ENCODE results near the gene SPON2. TPM values are rescaled to one million over a fixed set of nuclear protein-coding genes. Genes with fewer than 3 reads are reported as not detected.

The SPON2 gene
- total and polyA plus RNA-seq, 2 of the 4 experiments (the other 2 are of a cell fraction) = 21.1 to 177 TPM

DNA sequence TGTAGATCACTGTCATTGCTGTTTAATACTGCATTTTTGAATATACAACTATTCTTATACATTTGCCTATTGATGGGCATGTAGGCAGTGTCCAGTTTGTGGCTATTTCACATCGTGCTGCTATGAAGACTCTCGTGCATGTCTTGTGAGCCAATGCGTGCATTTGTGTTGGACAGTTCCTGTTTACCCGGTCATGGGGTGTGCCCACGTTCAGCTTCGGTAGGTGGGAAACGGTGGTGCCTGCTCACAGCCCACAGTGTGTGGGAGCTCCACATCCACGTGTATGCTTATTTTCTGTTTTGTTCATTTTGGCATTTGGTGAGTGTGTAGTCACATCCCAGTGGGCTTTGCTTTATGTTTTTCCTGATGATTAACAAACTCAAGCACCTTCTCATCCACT is 39.4 kb downstream of the SPON2 start:
- H3K56ac ChIP-seq (ENCODE audit: extremely low read depth, insufficient read depth, low read length) = no peak overlapping the region
- no peak overlapping the region for H2AK5ac ChIP-seq (ENCODE audit: low read depth, low read length)
- no peaks in the 10 kb centered on the region for H4K20me1 ChIP-seq (ENCODE audit: insufficient read depth, low read length)
- no peaks in the 10 kb centered on the region for H3K36me3 ChIP-seq (ENCODE audit: control insufficient read depth, insufficient read depth, low read length)
- no peak overlapping the region for H2AK9ac ChIP-seq (replicated peaks; ENCODE audit: low read depth, low read length, poor library complexity)
- H3K27me3 ChIP-seq (ENCODE audit: control insufficient read depth, insufficient read depth, low read length) = peaks cover 11% of the 10 kb centered on the region
- H3K18ac ChIP-seq (ENCODE audit: low read depth, low read length) = no peak overlapping the region
- intact Hi-C loops (cut with micrococcal nuclease) (loop anchor here (5.0 kb wide), 1 partner anchor 121 kb away; the partner anchor contains the start of gene FGFRL1), dilution Hi-C loops (cut with HindIII; ENCODE audit: low sequenced_read_pairs, unreplicated experiment) (no loop called here), in situ Hi-C loops (cut with MboI; ENCODE audit: low sequenced_read_pairs) (loop anchor here (5.0 kb wide), 2 partner anchors 134 to 219 kb away; no protein-coding TSS in a partner anchor)
- ATAC-seq (ENCODE audit: low read depth) = no peak
- POLR2A ChIA-PET (ENCODE audit: unreplicated experiment) = no interaction called here
- no peak overlapping the region for H4K8ac ChIP-seq (ENCODE audit: low read depth in 2 of 2, low read length in 2 of 2)
- H2AFZ ChIP-seq (replicated peaks; ENCODE audit: low read length, poor library complexity) = no peak overlapping the region
- 66% methylated on average over 4 of the region's 8 CpGs; no CpG with 5 or more reads in 1 of the 2 experiments for WGBS, 2 experiments (ENCODE audit: extremely low coverage in 2 of 2, insufficient read length in 1 of 2)
- no peak overlapping the region for H3K23ac ChIP-seq (ENCODE audit: low read depth, low read length)
- no peak for DNase-seq
- H3K9me3 ChIP-seq (ENCODE audit: control insufficient read depth, insufficient read depth, low read length) = no peaks in the 10 kb centered on the region
- no TSS peak for BruUV-seq (replicated peaks)
- H2BK120ac ChIP-seq (ENCODE audit: low read depth, low read length) = no peak overlapping the region
- H3K79me1 ChIP-seq (ENCODE audit: low read depth in 1 of 2, low read length in 2 of 2) = no peaks in the 10 kb centered on the region
- no peak overlapping the region for H3K9ac ChIP-seq (ENCODE audit: low read depth, low read length)
- no peak overlapping the region for H2BK15ac ChIP-seq (ENCODE audit: low read depth, low read length)
- no peak overlapping the region for H3K4me2 ChIP-seq (ENCODE audit: low read depth, low read length)
- no peak overlapping the region for H3K4ac ChIP-seq (ENCODE audit: low read depth, low read length)
- H4K5ac ChIP-seq (ENCODE audit: low read depth, low read length) = no peak overlapping the region
- H3K14ac ChIP-seq (replicated peaks; ENCODE audit: low read depth, low read length) = no peak overlapping the region
- H2BK20ac ChIP-seq (ENCODE audit: low read depth, low read length) = no peak overlapping the region
- CTCF ChIA-PET = interaction anchor here (0.6 kb wide), 1 partner anchor 154 kb away, joined by 4 read pairs; no protein-coding TSS in a partner anchor
- H3K27ac ChIP-seq (ENCODE audit: insufficient read depth, low read length) = no peak overlapping the region
- H3K4me1 ChIP-seq (ENCODE audit: control insufficient read depth, insufficient read depth, low read length) = no peaks in the 10 kb centered on the region
- no peak overlapping the region for H4K91ac ChIP-seq (ENCODE audit: insufficient read depth, low read depth, low read length)
- no peak overlapping the region for H3K4me3 ChIP-seq (ENCODE audit: insufficient read depth, low read depth, low read length)
- TF ChIP-seq RCOR1 (IDR thresholded peaks at IDR 0.05; ENCODE audit: insufficient replicate concordance, low read length) (no peak), NFE2L2 (IDR thresholded peaks at IDR 0.05; ENCODE audit: low read depth, low read length) (no peak), MAFK (IDR thresholded peaks at IDR 0.05; ENCODE audit: low read depth, low read length) (no peak), MXI1 (IDR thresholded peaks at IDR 0.05; ENCODE audit: borderline replicate concordance, low read depth, low read length) (no peak), CEBPB (IDR thresholded peaks at IDR 0.05; ENCODE audit: low read depth, low read length) (no peak), ELK1 (IDR thresholded peaks at IDR 0.05; ENCODE audit: borderline replicate concordance, low read depth, low read length) (no peak), BHLHE40 (IDR thresholded peaks at IDR 0.05; ENCODE audit: low read depth, low read length) (no peak), CHD1 (IDR thresholded peaks at IDR 0.05; ENCODE audit: low read depth, low read length) (no peak), SMC3 (IDR thresholded peaks at IDR 0.05; ENCODE audit: low read depth, low read length) (no peak), RFX5 (IDR thresholded peaks at IDR 0.05; ENCODE audit: low read depth, low read length) (no peak), POLR2A (IDR thresholded peaks at IDR 0.05; ENCODE audit: low read depth, low read length) (no peak), RAD21 (IDR thresholded peaks at IDR 0.05; ENCODE audit: low read length) (no peak), MAZ (IDR thresholded peaks at IDR 0.05; ENCODE audit: borderline replicate concordance, low read depth, low read length) (no peak), FOS (IDR thresholded peaks at IDR 0.05; ENCODE audit: low read depth, low read length) (no peak)
- TF ChIP-seq, protein P1, sequence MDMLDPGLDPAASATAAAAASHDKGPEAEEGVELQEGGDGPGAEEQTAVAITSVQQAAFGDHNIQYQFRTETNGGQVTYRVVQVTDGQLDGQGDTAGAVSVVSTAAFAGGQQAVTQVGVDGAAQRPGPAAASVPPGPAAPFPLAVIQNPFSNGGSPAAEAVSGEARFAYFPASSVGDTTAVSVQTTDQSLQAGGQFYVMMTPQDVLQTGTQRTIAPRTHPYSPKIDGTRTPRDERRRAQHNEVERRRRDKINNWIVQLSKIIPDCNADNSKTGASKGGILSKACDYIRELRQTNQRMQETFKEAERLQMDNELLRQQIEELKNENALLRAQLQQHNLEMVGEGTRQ (IDR thresholded peaks at IDR 0.05; ENCODE audit: low read depth, low read length) = no peak
- TF ChIP-seq, protein P2, sequence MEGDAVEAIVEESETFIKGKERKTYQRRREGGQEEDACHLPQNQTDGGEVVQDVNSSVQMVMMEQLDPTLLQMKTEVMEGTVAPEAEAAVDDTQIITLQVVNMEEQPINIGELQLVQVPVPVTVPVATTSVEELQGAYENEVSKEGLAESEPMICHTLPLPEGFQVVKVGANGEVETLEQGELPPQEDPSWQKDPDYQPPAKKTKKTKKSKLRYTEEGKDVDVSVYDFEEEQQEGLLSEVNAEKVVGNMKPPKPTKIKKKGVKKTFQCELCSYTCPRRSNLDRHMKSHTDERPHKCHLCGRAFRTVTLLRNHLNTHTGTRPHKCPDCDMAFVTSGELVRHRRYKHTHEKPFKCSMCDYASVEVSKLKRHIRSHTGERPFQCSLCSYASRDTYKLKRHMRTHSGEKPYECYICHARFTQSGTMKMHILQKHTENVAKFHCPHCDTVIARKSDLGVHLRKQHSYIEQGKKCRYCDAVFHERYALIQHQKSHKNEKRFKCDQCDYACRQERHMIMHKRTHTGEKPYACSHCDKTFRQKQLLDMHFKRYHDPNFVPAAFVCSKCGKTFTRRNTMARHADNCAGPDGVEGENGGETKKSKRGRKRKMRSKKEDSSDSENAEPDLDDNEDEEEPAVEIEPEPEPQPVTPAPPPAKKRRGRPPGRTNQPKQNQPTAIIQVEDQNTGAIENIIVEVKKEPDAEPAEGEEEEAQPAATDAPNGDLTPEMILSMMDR (conservative IDR thresholded peaks at IDR 0.05; ENCODE audit: low read depth, low read length) = no peak
- H2BK5ac ChIP-seq (ENCODE audit: low read depth, low read length, poor library complexity, severe bottlenecking) = no peak overlapping the region
- H3K9me1 ChIP-seq (ENCODE audit: insufficient read depth, low read length) = no peaks in the 10 kb centered on the region; the same call in 1 of the 2 replicates

Measured in IMR-90 (cell line).